ENCODE measurements around the gene PHLPP2. TPM values are rescaled to one million over a fixed set of nuclear protein-coding genes. Genes with fewer than 3 reads are reported as not detected.
"Not testable (repeated sequence)": the region's sequence is repeated elsewhere in the genome, so short reads cannot be mapped to it uniquely, and the experiment has no call there.

PHLPP2 gene
- total and polyA plus RNA-seq, 12 donors, result 2.8 to 11.3 (median 7.7) TPM

DNA sequence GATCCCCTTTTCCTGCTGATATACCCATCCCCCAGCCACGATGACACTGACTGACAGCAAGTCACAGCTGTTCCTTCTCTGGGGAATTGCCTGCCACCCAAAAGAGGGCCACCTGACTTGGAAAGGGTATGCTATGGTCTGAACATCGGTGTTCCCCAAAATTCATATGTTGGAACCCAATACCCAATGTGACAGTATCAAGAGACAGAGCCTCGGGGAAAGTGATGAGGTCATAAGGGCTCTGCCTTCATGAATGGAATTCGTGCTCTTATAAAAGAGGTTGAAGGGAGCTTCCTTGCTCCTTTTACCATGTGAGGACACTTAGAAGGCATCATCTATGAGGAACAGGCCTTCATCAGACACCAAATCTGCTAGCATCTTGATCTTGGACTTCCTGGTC is 106.1 kb downstream of the PHLPP2 start:
- no peak overlapping the region for H3K4me3 ChIP-seq
- DNase-seq, result no peak
- intact Hi-C loops (cut with DNase I), result no loop called here
- H3K27ac ChIP-seq, result no peak overlapping the region
- 68 to 75% (median 72%) methylated on average over 4 of the region's 4 CpGs for WGBS, 4 donors
- H3K4me1 ChIP-seq (replicated peaks in 1 of 2), result no peaks in the 10 kb centered on the region
- H3K9me3 ChIP-seq (replicated peaks in 1 of 3), result no peaks in the 10 kb centered on the region
- no peaks in the 10 kb centered on the region for H3K36me3 ChIP-seq (replicated peaks in 1 of 2)
- H3K27me3 ChIP-seq, result no peaks in the 10 kb centered on the region
- no peak for TF ChIP-seq POLR2A (IDR thresholded peaks at IDR 0.05)
- TF ChIP-seq CTCF (IDR thresholded peaks at IDR 0.05), result no peak

DNA sequence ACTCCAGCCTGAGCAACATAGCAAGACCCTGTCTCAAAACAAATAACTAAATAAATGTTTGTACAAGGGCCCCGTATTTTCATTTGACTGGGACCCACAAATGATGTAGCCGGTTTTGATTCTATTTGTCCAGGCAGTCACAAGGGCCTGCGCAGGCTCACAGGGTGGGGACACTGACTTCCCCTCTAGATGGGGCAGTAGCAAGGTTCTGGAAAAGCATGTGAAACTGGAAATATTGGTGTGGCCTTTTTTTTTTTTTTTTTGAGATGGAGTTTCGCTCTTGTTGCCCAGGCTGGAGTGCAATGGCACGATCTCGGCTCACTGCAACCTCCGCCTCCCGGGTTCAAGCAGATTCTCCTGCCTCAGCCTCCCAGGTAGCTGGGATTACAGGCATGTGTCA is 109.5 kb downstream of the PHLPP2 start:
- not testable (repeated sequence) for H3K27me3 ChIP-seq; H3K4me1 ChIP-seq (replicated peaks in 1 of 2); H3K4me3 ChIP-seq; H3K36me3 ChIP-seq (replicated peaks in 1 of 2); H3K27ac ChIP-seq; DNase-seq; H3K9me3 ChIP-seq (replicated peaks in 1 of 3)
- WGBS, 4 donors, result 76 to 94% (median 87%) methylated on average over 7 to 8 of the region's 8 CpGs
- intact Hi-C loops (cut with DNase I), result loop anchor here in 1 of 2 donors (5.0 kb wide), 1 partner anchor 203 kb away; no protein-coding TSS in a partner anchor

DNA sequence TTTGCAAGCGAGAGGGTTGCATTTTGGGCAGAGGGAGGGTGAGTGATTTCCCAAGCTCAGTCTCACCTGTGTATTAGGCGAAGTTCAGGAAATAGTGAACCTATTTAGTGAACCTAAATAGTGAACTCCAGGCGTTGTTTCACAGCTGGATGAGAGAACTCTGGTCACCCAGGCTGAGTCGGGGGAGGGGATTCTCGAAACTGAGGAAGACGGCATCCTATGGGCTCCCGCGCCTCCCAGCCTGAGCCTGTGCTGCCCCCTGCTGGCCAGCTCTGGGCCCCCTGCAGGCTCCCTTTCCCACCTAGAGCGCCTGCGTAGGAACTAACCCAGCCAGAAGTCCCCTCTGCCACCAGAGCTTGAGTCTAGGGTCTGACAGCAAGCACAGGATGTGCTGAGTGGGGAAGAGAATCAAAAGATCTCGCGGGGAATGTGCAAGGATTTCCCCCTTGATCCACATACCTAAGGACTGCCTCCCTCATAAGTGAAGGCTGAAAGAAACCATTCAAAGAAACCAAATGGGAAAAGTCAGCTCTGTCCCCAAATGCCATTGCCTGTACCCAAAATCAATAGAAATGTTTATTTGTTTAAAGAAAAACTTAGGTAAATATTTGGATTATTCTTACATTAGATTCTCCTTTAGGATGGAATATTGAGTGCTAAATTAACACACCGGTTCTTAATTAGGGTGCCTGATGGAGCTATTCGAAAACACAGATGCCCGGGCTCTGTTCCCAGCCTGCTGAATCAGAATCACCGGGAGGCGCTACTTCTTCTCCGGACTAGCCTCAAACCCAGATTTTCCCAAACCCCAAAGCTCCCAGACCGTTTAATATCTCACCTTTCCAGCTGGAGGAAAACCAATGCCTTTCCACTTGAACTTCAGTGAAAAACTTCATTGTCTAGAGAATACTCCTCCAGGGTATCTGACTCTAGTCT is 113.3 kb downstream of the PHLPP2 start:
- Histone ChIP-seq H3K4me3 (no peak overlapping the region), H3K4me1 (replicated peaks in 1 of 2) (peaks cover 0 to 5% of the 10 kb centered on the region in 2 donors), H3K27me3 (peaks cover 4% of the 10 kb centered on the region), H3K27ac (no peak overlapping the region), H3K9me3 (replicated peaks in 1 of 3) (no peaks in the 10 kb centered on the region), H3K36me3 (replicated peaks in 1 of 2) (no peaks in the 10 kb centered on the region)
- TF ChIP-seq CTCF (IDR thresholded peaks at IDR 0.05) (peak; percentile 66 to 94 (median 81)), POLR2A (IDR thresholded peaks at IDR 0.05) (no peak)
- intact Hi-C loops (cut with DNase I), result loop anchor here (2.0 to 5.0 kb wide), 2 partner anchors 198 to 199 kb away; no protein-coding TSS in a partner anchor
- 12 to 16% (median 14%) methylated on average over 19 of the region's 19 CpGs for WGBS, 4 donors
- DNase-seq, result peak; percentile 67 to 80 (median 72)

DNA sequence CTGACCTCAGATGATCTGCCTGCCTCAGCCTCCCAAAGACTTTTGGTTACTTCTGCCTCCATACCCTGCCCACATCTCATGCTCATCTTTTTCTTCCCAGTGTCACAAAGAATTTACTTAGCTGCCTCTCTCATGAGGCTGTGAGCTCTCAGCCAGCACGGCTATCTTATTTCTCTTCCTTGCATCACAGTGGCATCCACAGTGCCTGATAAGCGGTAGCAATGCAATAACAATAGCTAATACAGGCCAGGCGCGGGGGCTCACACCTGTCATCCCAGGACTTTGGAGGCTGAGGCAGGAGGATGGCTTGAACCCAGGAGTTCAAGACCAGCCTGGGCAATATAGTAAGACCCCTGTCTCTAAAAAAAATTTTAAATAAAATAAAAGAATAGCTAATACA is 114.1 kb downstream of the PHLPP2 start:
- DNase-seq, result no peak
- Histone ChIP-seq H3K9me3 (replicated peaks in 1 of 3) (no peaks in the 10 kb centered on the region), H3K4me1 (replicated peaks in 1 of 2) (peaks cover 0 to 5% of the 10 kb centered on the region in 2 donors), H3K27me3 (peaks cover 4% of the 10 kb centered on the region), H3K4me3 (no peak overlapping the region), H3K36me3 (replicated peaks in 1 of 2) (no peaks in the 10 kb centered on the region), H3K27ac (no peak overlapping the region)
- no peak for TF ChIP-seq POLR2A (IDR thresholded peaks at IDR 0.05)
- no peak for TF ChIP-seq CTCF (IDR thresholded peaks at IDR 0.05)
- 62 to 71% (median 67%) methylated on average over 4 of the region's 4 CpGs for WGBS, 4 donors
- intact Hi-C loops (cut with DNase I), result loop anchor here (2.0 to 5.0 kb wide), 2 partner anchors 198 kb away; no protein-coding TSS in a partner anchor
